Spleen (tissue), 11 donors: ENCODE measurements around the gene FKBP1C. TPM values are rescaled to one million over a fixed set of nuclear protein-coding genes. Genes with fewer than 3 reads are reported as not detected.

Source experiments
- DNase-seq: peaks from one replicate; pipeline ENCODE4 v3.0.0-alpha.2; 2020
- H3K27ac ChIP-seq, 8 donors: fragments of 200-600 bp; sonication (generic) in 7 of 8; 1 replicate in 4 of 8; 2 replicates in 4 of 8; pipeline versions ENCODE4 v1.5.0 to v1.8.0; 2016 to 2021; ENCODE audit warnings: inconsistent platforms in 4 of 8, mild to moderate bottlenecking in 4 of 8, moderate library complexity in 1 of 8
- H3K27me3 ChIP-seq, 7 donors: fragments of 200-600 bp; sonication (generic) in 6 of 7; replicated peaks in 1 of 7; 1 replicate in 4 of 7; 2 replicates in 3 of 7; pipeline versions ENCODE4 v1.5.0 to v1.8.0; 2016 to 2021; ENCODE audit warnings: inconsistent platforms in 3 of 7, mild to moderate bottlenecking in 1 of 7
- H3K36me3 ChIP-seq, 6 donors: fragments of 200-600 bp; sonication (generic) in 5 of 6; 1 replicate in 4 of 6; 2 replicates in 2 of 6; pipeline versions ENCODE4 v1.5.0 to v1.8.0; 2016 to 2021; ENCODE audit warnings: inconsistent platforms in 2 of 6
- H3K4me1 ChIP-seq, 6 donors: fragments of 200-600 bp; sonication (generic) in 5 of 6; 1 replicate in 3 of 6; 2 replicates in 3 of 6; pipeline versions ENCODE4 v1.5.0 to v1.8.0; 2016 to 2021; ENCODE audit warnings: inconsistent platforms in 3 of 6
- H3K4me3 ChIP-seq, 8 donors: fragments of 200-600 bp; sonication (generic) in 7 of 8; 1 replicate in 4 of 8; 2 replicates in 4 of 8; pipeline versions ENCODE4 v1.5.0 to v1.8.0; 2016 to 2021; ENCODE audit warnings: inconsistent platforms in 4 of 8, mild to moderate bottlenecking in 4 of 8, moderate library complexity in 2 of 8
- H3K9me3 ChIP-seq, 8 donors: fragments of 200-600 bp; sonication (generic) in 7 of 8; 1 replicate in 4 of 8; 2 replicates in 4 of 8; pipeline versions ENCODE4 v1.5.0 to v1.8.0; 2016 to 2021; ENCODE audit warnings: inconsistent platforms in 4 of 8
- CTCF ChIP-seq, 11 experiments: fragments of 200-600 bp in 7 of 11; fragments of 450-650 bp in 4 of 11; sonication (generic) in 4 of 11; IDR thresholded peaks in 8 of 11; conservative IDR thresholded peaks in 3 of 11; 1 replicate in 7 of 11; 2 replicates in 4 of 11; pipeline versions ENCODE4 v1.4.0 to v1.8.0; 2016 to 2021; ENCODE audit warnings: antibody characterized with exemption in 11 of 11, inconsistent platforms in 4 of 11, mild to moderate bottlenecking in 1 of 11
- POLR2A ChIP-seq, 3 donors: fragments of 450-650 bp; IDR thresholded peaks; one replicate each; pipeline ENCODE4 v1.5.1; 2017; ENCODE audit warnings: antibody characterized with exemption in 3 of 3, mild to moderate bottlenecking in 1 of 3
- POLR2AphosphoS5 ChIP-seq, 3 donors: sonication (generic); formaldehyde crosslinking; IDR thresholded peaks; one replicate each; pipeline ENCODE4 v1.5.1; 2017; ENCODE audit warnings: antibody characterized with exemption in 3 of 3
- WGBS, 5 donors: extraction: QIAGEN DNeasy Blood & Tissue Kit in 3 of 5; methylation state at CpG; one replicate each; pipeline versions ENCODE4 v1.1.5 to v1.1.7; 2013 to 2018; 5-methylcytosine and 5-hydroxymethylcytosine counted together
- intact Hi-C: fragments of 100-400 bp; cut with DNase I; formaldehyde crosslinking; loops from one replicate; pipeline ENCODE4 v1.15.0; 2023; ENCODE audit warnings: low total_unique reads
- polyA plus RNA-seq, 3 donors: library from polyadenylated mRNA; stranded (reverse); fragments of 200-250 nt; gene quantifications; one replicate each; pipeline ENCODE4 v1.2.1, GENCODE V29; 2013
- total RNA-seq, 7 donors: library from RNA; depleted of rRNA in 3 of 7; stranded (reverse); fragments of >200 nt in 3 of 7; fragmentation: NEBNext Ultra II Directional in 4 of 7; extraction: Animal tissue kit (Norgen Biotek cat#: 25700) in 4 of 7; gene quantifications; one replicate each; pipeline versions ENCODE4 v1.1.0 to v1.2.1, GENCODE V29; 2016 to 2021
- donor health status: healthy with polysubstance abuse.
- donor health status: DM: no; HTN: no; CAD: no; lungs with moderate emphysema.
- donor health status: DM: no; HTN: no; CAD: no.
- donor health status: Bipolar disorder and iron deficiency.
- donor health status: healthy.
- donor health status: DM: no; HTN: no; CAD: no.
- donor health status: DM: yes; HTN: yes; CAD: no.

FKBP1C gene
- total and polyA plus RNA-seq, 10 donors, result 0.26 to 1.4 (median 0.71) TPM; not detected in 2

- no peak for DNase-seq
- TF ChIP-seq CTCF (IDR thresholded peaks at IDR 0.05 in 8 of 11, conservative IDR thresholded peaks at IDR 0.05 in 3 of 11), result no peak
- no peak for TF ChIP-seq POLR2A (IDR thresholded peaks at IDR 0.05)
- TF ChIP-seq POLR2AphosphoS5 (IDR thresholded peaks at IDR 0.05), result no peak
- Histone ChIP-seq H3K36me3 (no peaks in the 10 kb centered on the region), H3K9me3 (peaks cover 0 to 11% (median 1%) of the 10 kb centered on the region in 8 donors), H3K4me3 (no peak overlapping the region), H3K27me3 (no peaks in the 10 kb centered on the region), H3K27ac (no peak overlapping the region), H3K4me1 (no peaks in the 10 kb centered on the region)
- intact Hi-C loops, result no loop called here
- 46 to 66% (median 52%) methylated on average over 3 of the region's 3 CpGs for WGBS, 5 donors
Observed at GRCh38 chr6:63236398-63236817, 25.1 kb downstream of the FKBP1C start.

DNA sequence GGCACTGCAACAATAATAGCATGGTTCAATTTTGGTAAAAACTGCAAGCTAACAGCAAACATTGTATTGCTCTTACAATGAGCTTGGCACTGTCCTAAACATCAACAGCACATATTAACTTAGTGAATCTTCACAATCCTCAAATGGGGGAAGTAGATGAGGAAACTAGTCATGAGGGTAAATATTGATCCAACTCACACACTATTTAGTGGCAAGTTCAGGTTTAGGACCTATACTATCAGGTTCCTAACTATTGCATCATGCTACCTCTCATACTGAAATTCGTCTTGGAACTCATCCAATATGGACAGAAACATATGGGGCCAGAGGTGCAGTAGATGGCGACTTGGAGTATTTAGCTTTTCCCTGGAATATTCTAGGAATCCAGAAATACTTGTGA is 34.2 kb downstream of the FKBP1C start:
- Histone ChIP-seq H3K4me3 (no peak overlapping the region), H3K4me1 (no peaks in the 10 kb centered on the region), H3K36me3 (no peaks in the 10 kb centered on the region), H3K27me3 (no peaks in the 10 kb centered on the region), H3K9me3 (no peaks in the 10 kb centered on the region), H3K27ac (no peak overlapping the region)
- intact Hi-C loops, result no loop called here
- 59 to 76% (median 63%) methylated on average over 2 of the region's 2 CpGs for WGBS, 5 donors
- DNase-seq, result no peak
- no peak for TF ChIP-seq POLR2AphosphoS5 (IDR thresholded peaks at IDR 0.05)
- TF ChIP-seq CTCF (IDR thresholded peaks at IDR 0.05 in 8 of 11, conservative IDR thresholded peaks at IDR 0.05 in 3 of 11), result no peak
- no peak for TF ChIP-seq POLR2A (IDR thresholded peaks at IDR 0.05)

GRCh38 chr6:63245909-63246308 is 34.6 kb downstream of the FKBP1C start:
- TF ChIP-seq POLR2AphosphoS5 (IDR thresholded peaks at IDR 0.05), result no peak
- TF ChIP-seq POLR2A (IDR thresholded peaks at IDR 0.05), result no peak
- no peak for TF ChIP-seq CTCF (IDR thresholded peaks at IDR 0.05 in 8 of 11, conservative IDR thresholded peaks at IDR 0.05 in 3 of 11)
- no peaks in the 10 kb centered on the region for H3K27me3 ChIP-seq
- H3K27ac ChIP-seq, result no peak overlapping the region
- H3K9me3 ChIP-seq, result no peaks in the 10 kb centered on the region
- H3K36me3 ChIP-seq, result no peaks in the 10 kb centered on the region
- intact Hi-C loops, result no loop called here
- whole genome bisulfite sequencing, 5 donors, result 58 to 93% (median 74%) methylated on average over 1 of the region's 1 CpG
- H3K4me3 ChIP-seq, result no peak overlapping the region
- no peaks in the 10 kb centered on the region for H3K4me1 ChIP-seq
- DNase-seq, result no peak

DNA sequence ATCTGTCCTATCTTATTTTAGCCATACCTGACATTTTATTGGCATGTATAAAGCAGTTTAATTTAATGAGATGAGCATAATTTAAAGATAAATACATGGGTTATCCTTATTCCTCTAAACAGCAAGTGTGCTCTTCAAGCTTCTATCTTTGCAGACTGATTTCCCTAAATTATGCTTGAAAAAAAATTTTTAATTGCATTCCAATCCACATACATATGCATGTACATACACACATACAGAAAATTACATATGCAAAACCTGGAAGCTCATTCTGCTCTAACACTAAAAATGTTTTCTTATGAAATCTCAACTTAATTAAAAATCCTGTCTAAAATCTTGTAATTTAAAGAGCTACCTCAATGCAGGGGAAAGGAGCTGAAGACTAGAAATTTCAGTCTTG is 35.3 kb downstream of the FKBP1C start:
- intact Hi-C loops, result no loop called here
- H3K36me3 ChIP-seq, result no peaks in the 10 kb centered on the region
- no peak overlapping the region for H3K27ac ChIP-seq
- no peaks in the 10 kb centered on the region for H3K9me3 ChIP-seq
- TF ChIP-seq CTCF (IDR thresholded peaks at IDR 0.05 in 8 of 11, conservative IDR thresholded peaks at IDR 0.05 in 3 of 11), result no peak
- no peak for TF ChIP-seq POLR2AphosphoS5 (IDR thresholded peaks at IDR 0.05)
- TF ChIP-seq POLR2A (IDR thresholded peaks at IDR 0.05), result no peak
- no peaks in the 10 kb centered on the region for H3K4me1 ChIP-seq
- no peaks in the 10 kb centered on the region for H3K27me3 ChIP-seq
- no peak overlapping the region for H3K4me3 ChIP-seq
- no peak for DNase-seq
